WERI-Rb-1 (cell line): Measurements from ENCODE around the gene AUH.
A peak's percentile ranks its signal among the peaks of the same experiment; 100 is the strongest.

ENCODE experiments used
- DNase-seq: peaks from one replicate; pipeline ENCODE4 v3.0.0-alpha.2; 2020
- H3K27ac ChIP-seq: fragments of 250-450 bp; sonication (Bioruptor Pico); 2 replicates; pipeline ENCODE4 v1.5.1; 2020; ENCODE audit warnings: mild to moderate bottlenecking, moderate library complexity
- H3K27me3 ChIP-seq: fragments of 250-450 bp; sonication (Bioruptor Pico); 2 replicates; pipeline ENCODE4 v1.5.1; 2021; ENCODE audit warnings: mild to moderate bottlenecking, low read depth, moderate library complexity; ENCODE audit not compliant: insufficient read depth, severe bottlenecking
- H3K36me3 ChIP-seq: fragments of 250-450 bp; sonication (Bioruptor Pico); 2 replicates; pipeline ENCODE4 v1.5.1; 2020; ENCODE audit warnings: mild to moderate bottlenecking, moderate library complexity
- H3K4me3 ChIP-seq: 2 replicates; pipeline ENCODE4 v1.5.1; 2011; ENCODE audit warnings: low read depth, mild to moderate bottlenecking, control low read depth, low read length
- H3K9me3 ChIP-seq: fragments of 250-450 bp; sonication (Bioruptor Pico); 2 replicates; pipeline ENCODE4 v1.5.1; 2021; ENCODE audit warnings: mild to moderate bottlenecking, moderate library complexity; ENCODE audit not compliant: severe bottlenecking
- CTCF ChIP-seq: IDR thresholded peaks from 2 replicates; pipeline ENCODE4 v1.5.1; 2011; ENCODE audit warnings: low read depth, mild to moderate bottlenecking, control low read depth, inconsistent platforms, low read length

AUH gene

GRCh38 chr9:91240596-91241165, 121.0 kb downstream of the AUH start:
- TF ChIP-seq CTCF: no peak
- Histone ChIP-seq H3K36me3 (no peaks in the 10 kb centered on the region), H3K27ac (no peak overlapping the region), H3K27me3 (no peaks in the 10 kb centered on the region), H3K4me3 (no peak overlapping the region), H3K9me3 (no peaks in the 10 kb centered on the region)
- DNase-seq: no peak

- Histone ChIP-seq H3K36me3 (no peaks in the 10 kb centered on the region), H3K4me3 (no peak overlapping the region), H3K27me3 (no peaks in the 10 kb centered on the region), H3K27ac (no peak overlapping the region), H3K9me3 (no peaks in the 10 kb centered on the region)
- DNase-seq: no peak
- TF ChIP-seq CTCF: no peak
Observed at GRCh38 chr9:91239367-91240111, 122.2 kb downstream of the AUH start.

GRCh38 chr9:91234523-91234922, 127.2 kb downstream of the AUH start:
- H3K27me3 ChIP-seq: no peaks in the 10 kb centered on the region
- H3K9me3 ChIP-seq: no peaks in the 10 kb centered on the region
- no peak overlapping the region for H3K4me3 ChIP-seq
- H3K36me3 ChIP-seq: peaks cover 7% of the 10 kb centered on the region; the same call in 1 of the 2 replicates
- no peak for DNase-seq
- no peak for TF ChIP-seq CTCF
- no peak overlapping the region for H3K27ac ChIP-seq

GRCh38 chr9:91231619-91232018, 130.1 kb downstream of the AUH start:
- H3K4me3 ChIP-seq: no peak overlapping the region
- no peak for TF ChIP-seq CTCF
- H3K36me3 ChIP-seq: peaks cover 7% of the 10 kb centered on the region; the same call in 1 of the 2 replicates
- H3K27ac ChIP-seq: no peak overlapping the region
- no peak for DNase-seq
- no peaks in the 10 kb centered on the region for H3K27me3 ChIP-seq
- no peaks in the 10 kb centered on the region for H3K9me3 ChIP-seq

- Histone ChIP-seq H3K27ac (no peak overlapping the region), H3K9me3 (no peaks in the 10 kb centered on the region), H3K27me3 (no peaks in the 10 kb centered on the region), H3K4me3 (no peak overlapping the region), H3K36me3 (peaks cover 5% of the 10 kb centered on the region)
- no peak for TF ChIP-seq CTCF
- peak; percentile 69 for DNase-seq
Observed at GRCh38 chr9:91223000-91223399, 138.7 kb downstream of the AUH start.
